GM18520 (cell line): ENCODE data around the gene MSI2.

Experiments
- ATAC-seq: cut with Tn5 transposase; IDR thresholded peaks from one replicate; pipeline ENCODE4 v1.9.1; 2021; ENCODE audit not compliant: unreplicated experiment

MSI2 gene

DNA sequence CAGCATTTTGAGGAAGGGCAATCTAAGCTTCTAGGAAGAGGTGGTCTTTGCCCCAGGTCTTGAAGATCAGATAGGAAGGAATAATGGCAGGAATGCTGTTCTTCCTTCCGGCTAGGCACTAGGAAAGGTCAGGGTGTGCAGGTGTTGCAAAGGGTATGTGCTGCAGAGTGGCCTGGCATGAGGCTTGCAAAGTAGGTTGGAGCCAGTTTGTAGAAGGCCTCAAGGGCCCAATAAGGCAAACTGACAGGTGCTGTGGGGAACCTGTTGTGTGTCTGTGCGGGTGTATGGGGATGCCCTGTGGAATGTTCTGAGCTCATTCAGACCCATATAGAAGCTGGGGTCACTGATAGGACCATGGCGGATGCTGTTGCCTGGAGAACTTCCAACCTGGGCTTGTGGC lies 12.7 kb downstream of the MSI2 start:
- ATAC-seq = no peak

DNA sequence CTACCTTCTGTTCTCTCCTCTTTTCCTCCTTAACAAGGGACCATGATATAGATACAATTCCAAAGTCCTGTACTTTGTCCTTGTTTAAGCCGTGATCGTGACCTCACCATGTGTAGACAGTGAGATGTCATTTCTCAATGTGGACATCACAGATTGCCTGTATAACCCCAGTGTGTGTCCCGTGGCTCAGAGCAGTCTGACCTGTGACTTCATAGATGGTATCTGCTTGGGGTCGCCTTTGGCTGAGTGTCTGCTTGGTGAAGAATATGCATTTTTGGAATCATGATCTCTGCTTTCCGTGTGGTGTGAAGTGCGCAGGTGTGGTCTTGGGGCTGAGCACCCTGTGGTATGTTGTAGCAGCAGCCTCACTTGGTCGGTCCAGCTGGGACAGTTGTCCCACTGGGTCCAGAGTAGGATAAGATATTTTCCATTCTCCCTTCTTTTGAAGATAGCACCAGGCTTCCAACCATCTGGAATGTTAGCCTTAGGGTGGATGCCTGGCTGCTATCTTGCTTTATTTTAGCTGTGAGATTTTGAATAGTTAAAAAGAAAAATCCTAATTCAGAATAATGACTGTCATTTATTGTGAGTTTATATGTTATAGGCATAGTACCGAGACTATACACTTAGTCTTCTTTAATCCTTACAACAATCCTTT lies 13.4 kb downstream of the MSI2 start:
- no peak for ATAC-seq

DNA sequence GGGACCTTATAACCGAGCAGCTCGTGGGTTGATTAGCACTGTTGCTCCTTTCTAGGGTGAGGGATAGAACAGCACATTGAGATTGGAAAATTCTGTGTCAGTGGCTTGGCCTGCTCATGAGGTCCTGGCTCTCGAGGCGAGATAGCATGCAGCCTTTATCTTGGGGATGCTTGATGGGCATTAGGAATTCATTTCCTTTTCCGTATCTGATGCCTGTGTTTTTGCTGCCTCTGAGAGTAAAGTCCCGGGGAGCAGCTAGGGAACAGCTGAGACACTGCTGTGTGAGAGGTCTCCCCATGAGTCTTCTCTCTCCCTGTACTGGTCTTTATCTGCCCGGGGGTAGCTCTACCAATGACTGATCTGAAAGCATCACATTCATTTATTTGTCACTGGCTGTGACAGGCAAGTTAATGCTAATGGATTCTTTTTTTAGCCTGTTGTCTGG lies 14.5 kb downstream of the MSI2 start:
- no peak for ATAC-seq

DNA sequence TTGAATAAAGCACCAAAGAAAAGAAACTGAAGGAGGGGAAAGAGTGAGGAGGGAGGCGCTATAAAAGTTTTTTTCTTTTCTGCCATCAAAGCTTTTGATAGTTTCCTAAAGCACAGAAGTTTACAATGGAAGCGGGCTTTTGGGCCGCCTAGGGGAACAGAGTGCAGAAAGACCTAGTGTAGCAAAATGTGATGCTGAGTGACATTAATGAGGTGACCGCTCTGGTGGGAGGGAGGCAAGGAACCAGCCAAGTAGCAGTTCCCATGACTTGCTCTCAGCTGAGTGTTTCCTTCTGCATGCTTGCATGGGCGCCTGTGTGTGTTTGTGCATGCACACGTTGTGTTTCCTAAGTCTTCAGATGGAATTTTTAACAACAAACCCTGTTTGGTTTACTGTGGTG lies 15.5 kb downstream of the MSI2 start:
- ATAC-seq = no peak

DNA sequence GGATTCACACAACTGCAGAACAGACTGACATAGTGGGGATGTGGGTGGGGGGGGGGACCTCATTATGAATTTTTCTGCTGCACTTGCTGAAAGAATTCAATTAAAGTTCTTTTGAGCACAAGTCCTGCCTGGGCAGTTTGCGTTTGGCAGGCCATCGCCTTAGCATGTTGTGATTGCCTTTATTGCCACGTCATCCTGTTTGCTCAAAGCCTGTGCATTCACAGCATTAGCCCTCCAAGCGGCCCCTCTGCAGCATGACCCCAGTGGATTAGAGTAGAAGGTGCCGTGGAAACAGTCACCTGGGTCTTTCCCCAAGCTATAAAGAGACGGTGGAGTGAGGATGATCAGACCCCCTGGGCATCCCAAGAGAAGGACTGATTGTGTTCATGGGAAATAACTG lies 17.2 kb downstream of the MSI2 start:
- ATAC-seq = no peak

DNA sequence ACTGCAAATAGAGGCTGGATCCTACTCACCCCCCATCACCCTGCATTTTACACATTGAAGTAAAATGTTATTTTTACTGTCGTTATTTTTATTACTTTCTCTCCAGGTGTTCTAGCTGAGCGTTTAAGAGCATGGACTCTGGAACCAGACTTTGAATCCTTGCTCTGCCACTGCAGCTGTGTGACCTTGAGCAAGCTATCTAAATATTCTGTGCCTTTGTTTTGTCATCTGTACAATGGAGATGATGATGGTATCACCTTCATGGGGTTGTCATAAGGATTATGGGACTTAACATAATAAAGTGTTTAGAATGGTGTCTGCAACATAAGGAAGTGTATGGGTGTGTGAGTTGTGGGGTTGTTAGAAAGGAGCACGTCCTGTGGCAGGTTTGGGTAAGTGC lies 17.8 kb downstream of the MSI2 start:
- ATAC-seq = no peak

DNA sequence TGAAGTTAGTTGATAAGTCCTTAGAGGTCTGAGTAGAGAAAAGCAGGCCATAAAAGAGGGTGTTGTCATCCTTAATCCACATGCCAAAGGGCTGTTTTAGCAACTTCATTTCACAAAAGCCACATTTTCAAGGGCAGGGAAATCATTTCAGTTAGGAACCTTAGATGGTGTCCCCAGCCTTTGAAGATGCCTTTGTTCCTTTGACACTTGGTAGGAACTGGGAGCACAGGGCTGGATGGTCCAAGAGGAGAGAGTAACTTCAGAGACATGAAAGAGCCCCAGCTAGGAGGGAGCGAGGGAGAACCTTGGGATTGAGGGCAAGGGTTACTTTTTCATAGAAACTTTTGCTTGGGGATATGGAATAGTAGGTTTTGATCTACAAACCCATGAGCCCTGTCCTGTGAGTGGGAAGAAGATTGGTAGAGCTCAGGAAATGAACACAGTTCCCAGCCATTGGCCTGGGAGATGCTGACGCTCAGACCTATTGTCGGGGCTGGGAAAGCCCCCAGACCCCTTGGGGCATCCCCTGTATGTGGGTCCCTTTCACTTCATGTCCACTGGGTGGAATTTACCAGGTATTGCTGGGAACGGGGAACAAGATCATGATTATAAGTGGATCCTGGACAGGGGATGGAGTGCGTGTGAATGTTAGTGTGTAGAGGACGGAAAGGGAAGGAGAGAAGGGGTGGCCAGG lies 18.9 kb downstream of the MSI2 start:
- ATAC-seq = no peak

DNA sequence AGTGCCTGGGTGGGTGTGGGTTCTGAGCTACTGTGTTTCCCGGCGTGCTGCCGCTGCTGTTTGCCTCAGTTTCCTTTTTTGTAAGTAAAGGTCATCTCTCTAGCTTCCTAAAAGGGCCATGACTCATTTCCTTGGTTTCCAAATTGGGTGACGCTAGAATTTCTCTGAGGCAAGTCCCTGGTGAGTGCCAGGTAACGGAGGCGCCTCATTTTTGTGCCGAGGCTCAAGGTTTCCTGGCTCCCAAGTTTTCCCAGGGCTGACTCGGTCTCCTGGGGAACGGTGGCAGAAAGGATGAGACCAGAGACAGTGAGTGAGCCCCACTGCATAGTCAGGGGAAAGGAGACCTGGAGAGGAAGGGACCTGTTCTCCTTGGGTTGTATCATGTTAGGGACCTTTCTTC lies 20.3 kb downstream of the MSI2 start:
- ATAC-seq = no peak

DNA sequence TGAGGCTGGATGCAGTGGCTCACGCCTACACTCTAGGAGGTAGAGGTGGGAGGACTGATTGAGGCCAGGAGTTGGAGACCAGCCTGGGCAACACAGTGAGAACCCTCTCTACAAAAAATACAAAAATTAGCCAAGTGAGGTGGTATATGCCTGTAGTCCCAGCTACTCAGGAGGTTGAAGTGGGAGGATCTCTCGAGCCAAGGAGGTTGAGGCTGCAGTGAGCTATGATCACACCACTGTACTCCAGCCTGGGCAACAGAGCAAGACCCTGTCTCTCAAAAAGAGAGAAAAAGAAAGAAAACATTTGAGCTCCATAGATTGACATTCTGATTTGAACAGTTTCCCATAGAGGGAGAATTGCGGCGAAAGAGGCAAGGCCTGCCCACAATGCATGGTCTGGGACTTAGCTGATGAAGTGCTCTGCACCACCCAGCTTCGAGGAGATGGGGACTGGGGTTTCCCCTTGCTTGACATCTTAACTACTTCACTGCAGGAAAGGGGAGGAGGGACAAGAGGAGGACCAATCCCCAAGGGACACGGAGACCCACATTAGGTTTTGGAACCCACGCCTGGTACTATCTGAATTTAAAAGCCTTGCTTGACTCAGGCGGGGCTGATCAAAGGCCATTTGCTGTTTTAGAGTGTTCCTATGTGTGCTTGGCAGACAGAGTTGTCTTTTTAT lies 21.7 kb downstream of the MSI2 start:
- no peak for ATAC-seq

DNA sequence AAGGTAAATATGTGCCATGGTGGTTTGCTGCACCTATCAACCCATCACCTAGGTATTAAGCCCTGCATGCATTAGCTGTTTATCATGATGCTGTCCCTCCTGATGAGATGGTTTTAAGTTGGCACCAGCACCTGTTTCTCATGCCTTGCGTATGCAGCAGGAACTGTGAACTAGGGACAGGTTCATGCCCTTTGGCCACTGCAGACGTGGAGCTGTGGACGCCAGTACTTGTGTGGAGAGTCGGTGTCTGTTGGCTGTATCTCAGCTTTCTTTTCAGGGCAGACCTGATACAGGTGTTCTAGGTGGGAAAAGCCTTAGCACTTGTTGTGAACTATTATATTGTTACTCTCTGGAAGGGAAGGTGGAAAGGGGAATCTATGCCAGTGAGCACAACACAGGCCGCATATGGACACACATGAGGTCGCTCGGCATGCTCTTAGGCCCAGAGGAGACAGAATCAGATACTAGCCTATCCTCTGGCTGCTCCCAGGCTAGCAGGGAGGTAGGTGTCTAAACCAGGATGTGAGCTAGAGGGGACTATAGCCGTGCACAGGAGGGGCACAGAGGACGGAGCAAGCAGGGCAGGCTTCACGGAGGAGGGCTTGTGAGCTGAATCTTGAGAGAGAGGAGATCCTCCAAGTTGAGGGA lies 22.5 kb downstream of the MSI2 start:
- ATAC-seq = no peak

DNA sequence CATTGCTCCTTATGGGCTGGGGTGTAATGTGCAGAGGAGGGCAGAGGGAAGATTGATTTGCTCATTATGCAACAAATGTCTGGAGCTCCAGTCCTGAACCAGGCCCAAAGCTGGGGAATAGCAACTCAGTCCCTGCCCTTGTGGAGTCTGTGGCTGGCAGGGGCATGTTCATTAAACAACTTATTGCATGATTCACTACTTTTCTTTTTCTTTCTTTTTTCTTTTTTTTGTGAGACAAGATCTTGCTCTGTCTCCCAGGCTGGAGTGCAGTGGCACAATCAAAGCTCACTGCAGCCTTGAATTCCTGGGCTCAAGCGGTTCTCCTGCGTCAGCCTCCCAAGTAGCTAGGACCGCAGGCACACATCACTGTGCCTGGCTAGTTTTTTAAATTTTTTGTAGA lies 23.1 kb downstream of the MSI2 start:
- ATAC-seq = no peak

DNA sequence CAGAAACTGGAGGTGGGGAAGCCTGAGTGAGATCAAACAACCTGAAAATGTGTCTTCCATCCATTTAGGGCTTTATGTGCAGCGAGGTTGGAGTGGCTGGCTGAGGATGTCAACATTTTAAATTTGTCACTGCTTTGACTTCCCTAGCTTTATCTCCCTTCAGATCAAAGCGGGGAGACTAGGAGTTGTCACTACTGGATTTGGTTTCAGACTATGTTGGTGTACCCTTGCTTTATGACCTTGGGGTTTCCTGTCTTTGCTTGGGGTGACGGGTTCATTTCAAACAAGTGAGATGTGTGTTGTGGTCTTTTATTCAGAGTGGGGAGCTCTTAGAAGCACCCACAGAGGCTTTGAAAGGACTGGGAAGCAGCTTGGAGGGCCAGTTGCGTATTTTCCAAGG lies 25.6 kb downstream of the MSI2 start:
- no peak for ATAC-seq

DNA sequence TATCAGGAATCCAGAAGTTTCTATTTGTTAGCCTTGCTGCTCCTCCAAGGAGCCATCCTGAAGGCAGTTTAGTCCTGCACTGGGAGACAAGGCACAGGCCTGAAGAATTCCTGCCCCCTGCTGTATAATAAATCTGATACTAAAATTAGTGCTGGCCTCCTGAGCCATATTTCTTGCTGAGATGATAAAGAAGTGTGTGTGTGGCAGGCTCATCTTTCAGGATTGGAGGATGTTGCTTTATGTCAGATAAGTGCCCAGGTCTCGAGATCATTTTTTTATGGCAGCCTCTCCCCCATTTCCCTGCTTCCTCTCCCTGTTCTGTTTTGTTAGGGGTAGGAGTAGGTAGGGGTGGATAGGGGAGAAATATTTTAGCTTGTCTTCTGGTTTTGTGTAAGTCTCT lies 26.0 kb downstream of the MSI2 start:
- no peak for ATAC-seq

DNA sequence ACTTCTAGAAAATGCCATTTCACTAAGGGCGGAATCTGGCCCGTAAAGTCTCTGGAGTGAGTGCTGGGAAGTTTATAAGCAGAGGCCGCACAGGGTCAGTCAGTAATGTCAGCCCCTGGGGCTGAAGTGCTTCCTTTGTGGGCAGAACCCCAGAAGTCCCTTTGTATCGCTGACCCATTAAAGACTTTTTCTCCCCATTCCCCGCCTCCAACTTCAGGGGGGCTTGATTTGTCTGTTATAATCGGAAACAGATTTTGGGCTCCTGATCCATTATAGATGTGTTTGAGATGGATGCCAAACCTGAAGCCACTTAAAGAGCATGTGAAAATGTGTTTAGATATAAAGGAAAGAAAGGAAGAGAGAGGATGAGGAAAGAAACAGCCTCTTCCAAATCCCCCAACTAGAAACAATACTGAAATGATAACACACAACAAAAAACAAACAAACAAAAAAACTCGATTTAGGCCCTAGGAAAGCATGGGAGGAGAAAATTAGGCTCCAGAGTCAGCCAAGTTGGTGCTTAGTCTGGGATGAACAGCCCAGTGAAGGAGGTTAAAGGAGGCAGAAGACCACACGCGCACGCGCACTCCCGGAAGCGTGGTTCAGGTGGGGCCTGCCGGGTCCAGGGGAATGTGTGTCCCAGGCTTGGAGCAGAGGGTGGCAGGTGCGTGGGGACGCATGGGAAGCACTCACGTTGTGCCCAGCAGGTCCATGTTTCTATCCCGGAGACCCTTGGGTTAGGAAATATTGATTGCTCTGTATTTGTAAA lies 27.1 kb downstream of the MSI2 start:
- ATAC-seq = no peak

DNA sequence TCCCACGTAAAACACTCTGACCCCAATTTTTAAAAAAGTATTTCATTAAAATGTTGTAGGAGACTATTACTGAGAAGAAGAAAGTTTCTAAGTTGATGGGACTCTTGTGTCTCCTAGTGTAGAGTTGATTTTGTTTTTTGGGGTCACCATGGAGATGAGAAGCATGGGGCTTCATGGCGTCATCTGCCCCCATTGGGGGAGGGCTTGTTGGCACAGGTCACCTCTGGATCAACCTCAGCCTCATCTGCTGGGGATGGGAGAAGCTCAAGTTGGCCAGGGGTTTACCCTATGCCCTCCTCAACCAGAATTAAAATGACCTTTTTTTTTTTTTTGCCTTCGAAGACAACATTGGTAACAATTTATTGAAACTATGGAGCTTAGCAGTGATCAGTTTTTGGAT lies 28.3 kb downstream of the MSI2 start:
- no peak for ATAC-seq

DNA sequence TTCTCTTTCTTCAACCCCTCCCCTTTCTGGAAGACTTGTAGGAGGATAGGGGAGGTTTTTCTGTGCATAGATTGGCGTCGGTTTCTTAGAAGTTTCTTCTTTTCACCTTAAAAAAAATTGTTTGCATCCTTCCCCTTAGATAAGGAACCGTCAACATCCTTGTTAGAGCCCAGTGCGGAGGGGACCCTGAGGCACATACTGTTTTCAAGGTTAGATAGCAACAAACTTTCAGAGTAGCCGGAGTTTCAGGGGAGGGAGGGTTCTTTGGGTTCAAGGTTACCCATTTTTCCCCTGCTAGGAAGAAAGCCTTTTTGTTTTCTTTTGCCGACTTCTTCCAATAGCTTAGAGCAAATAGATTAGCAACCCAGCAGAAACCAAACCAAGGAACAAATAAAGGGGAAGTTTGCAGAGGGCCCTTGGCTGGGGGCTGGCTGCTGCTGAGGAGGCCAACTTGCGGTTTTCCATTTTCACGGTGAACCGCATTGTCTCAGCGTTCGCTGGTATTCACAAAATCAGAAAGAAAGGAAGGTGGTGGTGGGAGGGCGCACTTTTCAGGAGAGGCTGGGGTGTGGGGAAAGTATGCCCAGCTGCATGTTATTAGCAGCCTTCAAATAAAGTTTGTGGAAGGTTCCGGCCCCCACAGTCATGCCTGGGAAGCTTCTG lies 28.8 kb downstream of the MSI2 start:
- ATAC-seq = peak; percentile 51

DNA sequence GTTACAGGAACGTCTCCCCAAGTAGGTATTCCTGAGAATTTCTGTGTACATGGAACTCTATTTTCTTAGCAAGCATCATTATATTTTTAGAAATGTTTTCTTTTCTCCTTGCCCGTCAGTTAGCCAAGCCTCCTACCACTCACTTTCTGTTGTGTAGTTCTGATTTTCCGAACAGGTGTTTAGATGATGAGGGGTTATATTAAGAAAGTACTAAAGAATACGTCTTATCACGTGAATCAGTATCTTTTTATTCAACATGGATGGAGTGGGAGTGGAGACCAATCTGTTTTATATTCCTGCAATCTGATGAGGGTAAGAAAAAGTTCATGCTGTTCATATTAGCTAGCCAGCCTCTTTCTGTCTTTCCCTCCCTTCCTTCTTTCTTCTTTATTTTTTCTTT lies 29.4 kb downstream of the MSI2 start:
- ATAC-seq = no peak

DNA sequence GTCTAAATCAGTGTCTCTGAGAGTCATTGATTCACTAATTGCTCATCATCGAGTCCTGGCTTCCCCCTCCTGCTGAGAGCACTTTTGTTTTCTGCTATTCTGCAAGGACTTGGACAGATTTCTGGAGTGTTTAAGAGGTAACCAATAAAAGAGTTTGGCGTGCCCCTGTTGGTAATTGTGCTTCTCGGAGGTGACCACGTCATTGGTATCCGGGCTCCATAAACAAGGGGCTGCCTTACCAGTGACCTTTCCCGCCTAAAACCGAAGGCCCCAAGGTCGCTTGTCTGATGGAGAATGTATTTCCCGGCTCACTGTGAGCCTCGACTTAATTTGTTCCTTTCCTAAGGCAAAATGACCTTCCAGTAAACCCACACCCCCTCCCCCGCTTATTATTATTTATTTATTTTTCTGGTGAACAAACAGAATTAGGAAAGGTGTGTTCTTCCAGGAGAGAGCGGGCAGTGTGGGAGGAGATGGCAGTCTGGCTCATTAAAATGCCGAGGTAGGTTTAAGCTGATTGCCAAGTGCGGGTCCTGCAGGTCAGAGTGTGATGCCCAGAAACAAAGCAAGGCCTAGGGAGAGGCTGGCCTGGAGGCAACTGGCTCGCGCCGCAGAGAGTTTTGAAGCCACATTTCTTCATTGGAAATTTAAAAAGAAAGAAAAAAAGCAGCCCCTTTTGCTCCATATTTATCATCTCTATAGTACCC lies 30.2 kb downstream of the MSI2 start:
- no peak for ATAC-seq

DNA sequence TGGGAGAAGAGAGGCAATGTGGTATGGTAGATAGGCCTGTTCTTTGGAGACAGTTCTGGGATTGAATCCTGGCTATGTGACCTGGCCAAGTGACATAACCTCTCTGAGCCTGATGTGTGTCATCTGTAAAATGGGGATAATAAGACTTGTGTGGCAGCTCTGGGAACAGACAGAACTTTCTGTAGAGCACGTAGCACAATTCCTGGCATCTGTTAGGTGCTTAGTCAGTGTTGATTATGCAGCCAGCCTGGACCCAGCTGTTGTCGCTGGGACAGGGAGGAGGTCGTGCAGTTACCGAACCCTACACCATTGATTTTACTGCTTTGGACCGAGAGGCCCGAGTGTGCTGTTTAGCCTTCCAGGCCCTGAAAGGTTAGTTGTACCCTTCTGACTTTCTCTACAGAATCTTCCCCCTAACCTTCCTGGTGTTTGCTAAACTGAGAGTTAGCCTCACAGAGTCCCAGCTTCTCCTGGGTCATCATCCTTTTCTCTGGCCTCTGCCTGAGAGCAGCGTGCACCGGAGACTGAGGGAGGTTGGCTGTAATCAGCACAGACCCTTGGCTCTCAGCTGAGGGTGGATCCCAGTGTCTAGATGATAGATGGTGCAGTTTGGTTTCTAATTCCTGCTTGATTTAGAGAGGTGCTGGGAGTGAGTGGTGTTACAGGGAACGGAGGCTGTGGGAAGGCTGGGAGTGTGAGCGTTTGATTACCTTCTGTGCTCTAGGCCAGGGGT lies 31.9 kb downstream of the MSI2 start:
- ATAC-seq = no peak
